HepG2 (cell line): Measurements from ENCODE around the gene KRT34. TPM values are rescaled to one million over a fixed set of nuclear protein-coding genes. Genes with fewer than 3 reads are reported as not detected.

Source experiments
- ATAC-seq: fragments of 200-7000 bp; cut with Tn5 transposase; 3 replicates; pipeline ENCODE4 v1.9.1; 2020; ENCODE audit warnings: mild to moderate bottlenecking, moderate library complexity
- BruUV-seq: library from RNA; stranded (reverse); fragments of 400-500 nt; replicated peaks from 2 replicates; lab custom pipeline; 2021; lab: Mats Ljungman, UMichigan
- CTCF ChIA-PET: fragments of 300-600 bp; formaldehyde crosslinking; extraction: SDS; loops from one replicate; lab custom pipeline; 2021; ENCODE audit warnings: low total read pairs, inconsistent platforms, low intra/inter-chr PET ratio; lab: Yijun Ruan, JAX
- POLR2A ChIA-PET: fragments of 350-600 bp; sonication (Branson Sonifier 250); formaldehyde crosslinking; loops from one replicate; lab custom pipeline; 2020; ENCODE audit warnings: antibody characterized with exemption, inconsistent platforms; lab: Yijun Ruan, JAX
- DNase-seq: peaks from one replicate; pipeline ENCODE4 v3.0.0-alpha.2; 2015; ENCODE audit warnings: low spot score
- FAIRE-seq: peaks from 3 replicates; lab custom pipeline; 2011; peaks lifted over from hg19 to GRCh38; lab: Jason Lieb, UNC
- H2AFZ ChIP-seq: one replicate; pipeline ENCODE4 v1.6.1; 2011; ENCODE audit warnings: low read length, inconsistent platforms
- H3K27ac ChIP-seq: fragments of 300-600 bp; 3 replicates; pipeline ENCODE4 v1.8.0; 2011; ENCODE audit warnings: mixed run types, mild to moderate bottlenecking, mixed read lengths, low read length, inconsistent platforms; ENCODE audit not compliant: insufficient read depth; ENCODE audit errors: extremely low read length
- H3K27me3 ChIP-seq, 2 experiments: fragments of 200-600 bp in 1 of 2; 2 replicates in 1 of 2; 3 replicates in 1 of 2; pipeline versions ENCODE4 v1.6.0 to v1.8.0; 2011; ENCODE audit warnings: low read length in 2 of 2, mild to moderate bottlenecking in 2 of 2, moderate library complexity in 2 of 2, inconsistent platforms in 1 of 2; ENCODE audit not compliant: insufficient read depth in 2 of 2, control insufficient read depth in 1 of 2
- H3K36me3 ChIP-seq, 2 experiments: fragments of 200-600 bp in 1 of 2; replicated peaks in 1 of 2; 2 replicates in 1 of 2; 3 replicates in 1 of 2; pipeline versions ENCODE4 v1.5.1 to v1.8.0; 2011; ENCODE audit warnings: low read length in 2 of 2, inconsistent platforms in 1 of 2; ENCODE audit not compliant: insufficient read depth in 2 of 2, control insufficient read depth in 1 of 2
- H3K4me1 ChIP-seq: 2 replicates; pipeline ENCODE4 v1.5.1; 2012; ENCODE audit warnings: low read length, inconsistent platforms; ENCODE audit not compliant: insufficient read depth
- H3K4me2 ChIP-seq: 2 replicates; pipeline ENCODE4 v1.6.0; 2011; ENCODE audit warnings: low read depth, low read length, inconsistent platforms
- H3K4me3 ChIP-seq, 3 experiments: fragments of 200-600 bp in 1 of 3; sonication (generic), shearing (Covaris generic) in 1 of 3; replicated peaks in 1 of 3; 2 replicates each; pipeline ENCODE4 v1.5.1; 2011 to 2016; ENCODE audit warnings: low read length in 3 of 3, inconsistent platforms in 2 of 3, low read depth in 2 of 3, mild to moderate bottlenecking in 2 of 3, control low read depth in 1 of 3, mixed read lengths in 1 of 3; ENCODE audit not compliant: insufficient read depth in 1 of 3
- H3K79me2 ChIP-seq: one replicate; pipeline ENCODE4 v1.6.1; 2011; ENCODE audit warnings: low read length, inconsistent platforms; ENCODE audit not compliant: insufficient read depth
- H3K9ac ChIP-seq: 2 replicates; pipeline ENCODE4 v1.6.0; 2011; ENCODE audit warnings: mild to moderate bottlenecking, low read depth, low read length, inconsistent platforms; ENCODE audit not compliant: insufficient read depth
- H3K9me3 ChIP-seq: 2 replicates; pipeline ENCODE4 v1.5.1; 2012; ENCODE audit warnings: mild to moderate bottlenecking, low read length
- H4K20me1 ChIP-seq: 2 replicates; pipeline ENCODE4 v1.6.0; 2011; ENCODE audit warnings: inconsistent platforms, mild to moderate bottlenecking, low read length, moderate library complexity; ENCODE audit not compliant: insufficient read depth
- ZNF431 ChIP-seq: sonication (generic); formaldehyde crosslinking; IDR thresholded peaks from 2 replicates; pipeline ENCODE4 v1.9.0; 2022; ENCODE audit warnings: missing genetic modification reagents, low read depth, mild to moderate bottlenecking, borderline replicate concordance
- WGBS: methylation state at CpG from one replicate; pipeline ENCODE4 v1.1.6; 2017; ENCODE audit warnings: low lambda C conversion rate; 5-methylcytosine and 5-hydroxymethylcytosine counted together
- in situ Hi-C: cut with HindIII; loops from 2 replicates; pipeline ENCODE4 v1.10.0; 2017; ENCODE audit warnings: low pct_unique_long_range_greater_than_20kb; ENCODE audit not compliant: extremely low pct_ligation_motif_present
- intact Hi-C: fragments of 100-400 bp; cut with micrococcal nuclease; formaldehyde crosslinking; loops from one replicate; pipeline ENCODE4 v1.10.0; 2022; ENCODE audit not compliant: unreplicated experiment
- polyA plus RNA-seq, 8 experiments: library from polyadenylated mRNA; depleted of rRNA in 3 of 8; stranded (reverse) in 7 of 8; unstranded in 1 of 8; fragments of >200 nt; fragmentation: Illumina TruSeq in 4 of 8; extraction: Trizol in 4 of 8; gene quantifications; 2 replicates each; pipeline versions ENCODE4 v1.2.1 to v1.2.3, GENCODE V29; 2011 to 2016; ENCODE audit warnings: low read depth in 4 of 8, missing spikeins in 1 of 8, mixed read lengths in 1 of 8; ENCODE audit not compliant: insufficient read depth in 1 of 8
- total RNA-seq, 5 experiments: library from RNA; depleted of rRNA; stranded (reverse); fragments of >200 nt; fragmentation: Illumina TruSeq; extraction: Trizol; gene quantifications; 2 replicates each; pipeline ENCODE4 v1.2.3, GENCODE V29; 2016; ENCODE audit warnings: low read depth in 1 of 5
- TF ChIP-seq, protein P1 (sequence below): sonication (generic); formaldehyde crosslinking; IDR thresholded peaks from 2 replicates; pipeline ENCODE4 v1.8.1; 2023; ENCODE audit warnings: missing genetic modification reagents, inconsistent platforms, borderline replicate concordance
- TF ChIP-seq, protein P2 (sequence below): sonication (generic); formaldehyde crosslinking; IDR thresholded peaks from 2 replicates; pipeline ENCODE4 v1.5.1; 2020; ENCODE audit warnings: missing genetic modification reagents, mild to moderate bottlenecking, borderline replicate concordance

KRT34 gene
- total and polyA plus RNA-seq, 2 of the 13 experiments (the other 11 are each of a cell fraction or from before 2014, with no cell fraction given) = not detected

DNA sequence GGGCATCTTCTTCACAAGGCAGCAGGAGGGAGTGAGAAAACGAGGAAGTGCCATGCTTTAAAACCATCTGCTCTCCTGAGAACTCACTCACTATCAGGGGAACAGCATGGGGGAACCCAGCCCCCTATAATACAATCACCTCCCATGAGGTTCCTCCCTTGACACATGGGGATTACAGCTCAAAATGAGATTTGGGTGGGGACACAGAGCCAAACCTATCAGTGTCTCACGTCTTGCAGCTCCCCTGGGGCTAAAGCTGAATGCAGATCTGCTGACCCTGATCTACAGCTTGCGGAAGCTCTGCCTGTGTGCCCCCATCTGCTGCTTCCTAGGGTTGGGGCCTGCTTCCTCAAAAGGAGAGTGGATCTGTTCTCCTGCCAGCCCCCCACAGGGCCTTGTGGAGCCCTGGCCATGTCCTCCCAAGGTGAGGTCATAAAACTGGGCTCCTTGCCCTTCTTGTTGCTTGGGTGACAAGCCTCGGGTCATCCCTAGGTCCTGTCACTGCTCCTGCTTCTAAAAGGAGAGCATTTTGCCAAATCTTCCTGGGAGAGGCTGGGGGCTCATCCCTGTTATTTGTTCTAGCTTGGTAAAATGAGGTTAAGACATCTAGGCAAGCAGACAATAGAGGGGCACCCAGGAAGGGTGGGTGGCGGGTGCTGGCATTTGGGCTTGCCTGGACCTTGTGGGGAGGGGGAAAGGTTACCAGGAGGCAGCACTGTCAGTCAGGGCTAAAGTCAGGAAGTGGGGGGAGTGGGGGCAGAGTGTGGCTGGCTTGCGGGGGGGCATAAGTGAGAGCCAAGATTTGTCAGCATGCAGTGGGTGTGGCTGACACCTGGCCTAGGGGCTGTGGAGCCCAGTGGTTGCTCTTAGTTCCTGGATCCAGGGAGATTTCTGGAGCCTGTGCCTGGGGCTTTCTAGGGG is 47.5 kb downstream of the KRT34 start:
- Histone ChIP-seq H3K9me3 (no peaks in the 10 kb centered on the region), H3K4me2 (no peak overlapping the region), H3K9ac (no peak overlapping the region), H3K4me3 (no peak overlapping the region), H3K4me1 (no peaks in the 10 kb centered on the region), H3K27me3 (peaks cover 0 to 13% of the 10 kb centered on the region in 2 experiments; a peak in 3 of 5 replicates), H3K79me2 (no peaks in the 10 kb centered on the region), H3K27ac (no peak overlapping the region), H2AFZ (no peak overlapping the region), H4K20me1 (no peaks in the 10 kb centered on the region), H3K36me3 (no peaks in the 10 kb centered on the region)
- ATAC-seq (no peak), FAIRE-seq (no peak), DNase-seq (no peak)
- 28% methylated on average over 6 of the region's 6 CpGs for WGBS
- in situ Hi-C loops (no loop called here), intact Hi-C loops (no loop called here)
- ChIA-PET POLR2A (no interaction called here), CTCF (no interaction called here)
- no TSS peak for BruUV-seq
- TF ChIP-seq, protein P1, sequence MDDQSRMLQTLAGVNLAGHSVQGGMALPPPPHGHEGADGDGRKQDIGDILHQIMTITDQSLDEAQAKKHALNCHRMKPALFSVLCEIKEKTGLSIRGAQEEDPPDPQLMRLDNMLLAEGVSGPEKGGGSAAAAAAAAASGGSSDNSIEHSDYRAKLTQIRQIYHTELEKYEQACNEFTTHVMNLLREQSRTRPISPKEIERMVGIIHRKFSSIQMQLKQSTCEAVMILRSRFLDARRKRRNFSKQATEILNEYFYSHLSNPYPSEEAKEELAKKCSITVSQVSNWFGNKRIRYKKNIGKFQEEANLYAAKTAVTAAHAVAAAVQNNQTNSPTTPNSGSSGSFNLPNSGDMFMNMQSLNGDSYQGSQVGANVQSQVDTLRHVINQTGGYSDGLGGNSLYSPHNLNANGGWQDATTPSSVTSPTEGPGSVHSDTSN (CRISPR knock-in tag) = no peak
- TF ChIP-seq, protein P2, sequence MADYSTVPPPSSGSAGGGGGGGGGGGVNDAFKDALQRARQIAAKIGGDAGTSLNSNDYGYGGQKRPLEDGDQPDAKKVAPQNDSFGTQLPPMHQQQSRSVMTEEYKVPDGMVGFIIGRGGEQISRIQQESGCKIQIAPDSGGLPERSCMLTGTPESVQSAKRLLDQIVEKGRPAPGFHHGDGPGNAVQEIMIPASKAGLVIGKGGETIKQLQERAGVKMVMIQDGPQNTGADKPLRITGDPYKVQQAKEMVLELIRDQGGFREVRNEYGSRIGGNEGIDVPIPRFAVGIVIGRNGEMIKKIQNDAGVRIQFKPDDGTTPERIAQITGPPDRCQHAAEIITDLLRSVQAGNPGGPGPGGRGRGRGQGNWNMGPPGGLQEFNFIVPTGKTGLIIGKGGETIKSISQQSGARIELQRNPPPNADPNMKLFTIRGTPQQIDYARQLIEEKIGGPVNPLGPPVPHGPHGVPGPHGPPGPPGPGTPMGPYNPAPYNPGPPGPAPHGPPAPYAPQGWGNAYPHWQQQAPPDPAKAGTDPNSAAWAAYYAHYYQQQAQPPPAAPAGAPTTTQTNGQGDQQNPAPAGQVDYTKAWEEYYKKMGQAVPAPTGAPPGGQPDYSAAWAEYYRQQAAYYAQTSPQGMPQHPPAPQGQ (CRISPR knock-in tag) = no peak
- no peak for TF ChIP-seq ZNF431 (CRISPR knock-in tag)
